ENCODE measurements around the gene PPP2CA. TPM values are rescaled to one million over a fixed set of nuclear protein-coding genes. Genes with fewer than 3 reads are reported as not detected.

Gene PPP2CA
- total and polyA plus RNA-seq, 2 of the 4 experiments (the other 2 are of a cell fraction): 70.6 to 73.6 TPM

DNA sequence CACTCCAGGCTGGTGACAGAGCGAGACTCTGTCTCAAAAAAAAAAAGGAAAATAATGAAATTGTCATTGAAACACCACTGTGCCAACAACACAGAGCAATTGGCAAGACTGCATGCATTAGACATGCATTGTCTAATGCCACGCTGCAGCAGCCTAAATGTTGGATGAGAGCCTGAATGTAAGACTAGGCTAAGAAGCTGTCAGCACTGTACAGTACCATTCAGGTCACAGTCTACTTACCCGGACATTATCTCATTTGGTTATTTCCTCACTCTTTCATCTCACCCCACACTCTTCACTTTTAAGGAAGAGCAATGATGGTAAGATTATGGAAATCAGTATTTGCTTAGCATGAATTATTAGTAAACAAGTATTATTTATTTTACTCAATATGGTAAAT, 31.3 kb upstream of the PPP2CA start:
- Histone ChIP-seq H3K18ac (ENCODE audit: low read depth, low read length) (no peak overlapping the region), H4K8ac (ENCODE audit: low read depth in 2 of 2, low read length in 2 of 2) (no peak overlapping the region), H3K36me3 (ENCODE audit: control insufficient read depth, insufficient read depth, low read length) (no peaks in the 10 kb centered on the region), H3K4me2 (ENCODE audit: low read depth, low read length) (no peak overlapping the region), H3K9me3 (ENCODE audit: control insufficient read depth, insufficient read depth, low read length) (no peaks in the 10 kb centered on the region; the same call in 1 of the 2 replicates), H4K20me1 (ENCODE audit: insufficient read depth, low read length) (peaks cover 5% of the 10 kb centered on the region; the same call in 1 of the 2 replicates), H4K91ac (ENCODE audit: insufficient read depth, low read depth, low read length) (no peak overlapping the region), H2AFZ (replicated peaks; ENCODE audit: low read length, poor library complexity) (no peak overlapping the region), H3K23ac (ENCODE audit: low read depth, low read length) (no peak overlapping the region), H3K56ac (ENCODE audit: extremely low read depth, insufficient read depth, low read length) (no peak overlapping the region), H2BK120ac (ENCODE audit: low read depth, low read length) (no peak overlapping the region), H3K9ac (ENCODE audit: low read depth, low read length) (no peak overlapping the region), H2BK20ac (ENCODE audit: low read depth, low read length) (no peak overlapping the region), H3K79me1 (ENCODE audit: low read depth in 1 of 2, low read length in 2 of 2) (peaks cover 0 to 16% of the 10 kb centered on the region in 2 experiments; a peak in 2 of 4 replicates), H3K27ac (ENCODE audit: insufficient read depth, low read length) (no peak overlapping the region), H3K27me3 (ENCODE audit: control insufficient read depth, insufficient read depth, low read length) (no peaks in the 10 kb centered on the region), H2AK5ac (ENCODE audit: low read depth, low read length) (peak overlapping the region; percentile 1; the same call in 1 of the 2 replicates), H3K4ac (ENCODE audit: low read depth, low read length) (no peak overlapping the region), H2BK15ac (ENCODE audit: low read depth, low read length) (no peak overlapping the region), H3K4me3 (ENCODE audit: insufficient read depth, low read depth, low read length) (no peak overlapping the region), H3K4me1 (ENCODE audit: control insufficient read depth, insufficient read depth, low read length) (peaks cover 5% of the 10 kb centered on the region), H3K9me1 (ENCODE audit: insufficient read depth, low read length) (peaks cover 14% of the 10 kb centered on the region), H2BK5ac (ENCODE audit: low read depth, low read length, poor library complexity, severe bottlenecking) (no peak overlapping the region), H2AK9ac (replicated peaks; ENCODE audit: low read depth, low read length, poor library complexity) (no peak overlapping the region), H4K5ac (ENCODE audit: low read depth, low read length) (no peak overlapping the region), H3K14ac (replicated peaks; ENCODE audit: low read depth, low read length) (no peak overlapping the region)
- BruUV-seq (replicated peaks): no TSS peak
- ChIA-PET POLR2A (ENCODE audit: unreplicated experiment) (no interaction called here), CTCF (no interaction called here)
- intact Hi-C loops (cut with micrococcal nuclease): no loop called here
- WGBS, 2 experiments (ENCODE audit: extremely low coverage in 2 of 2, insufficient read length in 1 of 2): no CpG with 5 or more reads among the region's 3 CpGs
- DNase-seq (no peak), ATAC-seq (ENCODE audit: low read depth) (no peak)
- dilution Hi-C loops (cut with HindIII; ENCODE audit: low sequenced_read_pairs, unreplicated experiment): no loop called here
- in situ Hi-C loops (cut with MboI; ENCODE audit: low sequenced_read_pairs): no loop called here
- TF ChIP-seq MAZ (IDR thresholded peaks at IDR 0.05; ENCODE audit: borderline replicate concordance, low read depth, low read length) (no peak), RCOR1 (IDR thresholded peaks at IDR 0.05; ENCODE audit: insufficient replicate concordance, low read length) (no peak), BHLHE40 (IDR thresholded peaks at IDR 0.05; ENCODE audit: low read depth, low read length) (no peak), RAD21 (IDR thresholded peaks at IDR 0.05; ENCODE audit: low read length) (no peak), RFX5 (IDR thresholded peaks at IDR 0.05; ENCODE audit: low read depth, low read length) (no peak), NFE2L2 (IDR thresholded peaks at IDR 0.05; ENCODE audit: low read depth, low read length) (no peak)
- TF ChIP-seq, protein P1, sequence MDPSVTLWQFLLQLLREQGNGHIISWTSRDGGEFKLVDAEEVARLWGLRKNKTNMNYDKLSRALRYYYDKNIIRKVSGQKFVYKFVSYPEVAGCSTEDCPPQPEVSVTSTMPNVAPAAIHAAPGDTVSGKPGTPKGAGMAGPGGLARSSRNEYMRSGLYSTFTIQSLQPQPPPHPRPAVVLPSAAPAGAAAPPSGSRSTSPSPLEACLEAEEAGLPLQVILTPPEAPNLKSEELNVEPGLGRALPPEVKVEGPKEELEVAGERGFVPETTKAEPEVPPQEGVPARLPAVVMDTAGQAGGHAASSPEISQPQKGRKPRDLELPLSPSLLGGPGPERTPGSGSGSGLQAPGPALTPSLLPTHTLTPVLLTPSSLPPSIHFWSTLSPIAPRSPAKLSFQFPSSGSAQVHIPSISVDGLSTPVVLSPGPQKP (IDR thresholded peaks at IDR 0.05; ENCODE audit: borderline replicate concordance, low read depth, low read length): no peak

All from IMR-90 (cell line).